Hepatocyte (in vitro differentiated cells): ENCODE results near the gene PPOX. TPM values are rescaled to one million over a fixed set of nuclear protein-coding genes. Genes with fewer than 3 reads are reported as not detected.

Source experiments
- DNase-seq: peaks from one replicate; pipeline ENCODE4 v3.0.0-alpha.2; 2016; ENCODE audit warnings: low spot score
- H2AFZ ChIP-seq: fragments of 200-600 bp; sonication (generic); 2 replicates; pipeline ENCODE4 v1.6.0; 2016; ENCODE audit warnings: antibody characterized with exemption, mild to moderate bottlenecking
- H3K27ac ChIP-seq: fragments of 200-600 bp; sonication (generic); 2 replicates; pipeline ENCODE4 v1.5.1; 2016; ENCODE audit warnings: mild to moderate bottlenecking
- H3K27me3 ChIP-seq: fragments of 200-600 bp; sonication (generic); 2 replicates; pipeline ENCODE4 v1.6.1; 2016
- H3K36me3 ChIP-seq: fragments of 200-600 bp; sonication (generic); replicated peaks from 2 replicates; pipeline ENCODE4 v1.5.1; 2016; ENCODE audit warnings: low read depth; ENCODE audit not compliant: insufficient read depth
- H3K4me1 ChIP-seq: fragments of 200-600 bp; sonication (generic); 2 replicates; pipeline ENCODE4 v1.5.1; 2016; ENCODE audit warnings: mild to moderate bottlenecking, moderate library complexity; ENCODE audit not compliant: insufficient read depth
- H3K4me2 ChIP-seq: fragments of 200-600 bp; sonication (generic); 2 replicates; pipeline ENCODE4 v1.6.0; 2016
- H3K4me3 ChIP-seq: fragments of 200-600 bp; sonication (generic); 2 replicates; pipeline ENCODE4 v1.5.1; 2016; ENCODE audit warnings: mild to moderate bottlenecking
- H3K79me2 ChIP-seq: fragments of 200-600 bp; sonication (generic); 2 replicates; pipeline ENCODE4 v1.6.0; 2017; ENCODE audit warnings: mild to moderate bottlenecking
- H3K9me2 ChIP-seq: fragments of 200-600 bp; sonication (generic); replicated peaks from 2 replicates; pipeline ENCODE4 v1.6.0; 2017; ENCODE audit warnings: mild to moderate bottlenecking; ENCODE audit not compliant: insufficient read depth
- H3K9me3 ChIP-seq: fragments of 200-600 bp; sonication (generic); 2 replicates; pipeline ENCODE4 v1.5.1; 2016; ENCODE audit warnings: low read depth, mild to moderate bottlenecking
- H4K20me1 ChIP-seq: fragments of 200-600 bp; sonication (generic); 2 replicates; pipeline ENCODE4 v1.6.0; 2016; ENCODE audit warnings: mild to moderate bottlenecking; ENCODE audit not compliant: insufficient read depth, poor library complexity, severe bottlenecking
- CTCF ChIP-seq: fragments of 200-600 bp; sonication (generic); IDR thresholded peaks from 2 replicates; pipeline ENCODE4 v1.5.1; 2016; ENCODE audit warnings: antibody characterized with exemption, mild to moderate bottlenecking; ENCODE audit not compliant: poor library complexity
- EZH2 ChIP-seq: fragments of 200-600 bp; sonication (generic); IDR thresholded peaks from 2 replicates; pipeline ENCODE4 v1.6.1; 2016; ENCODE audit warnings: antibody characterized with exemption, mild to moderate bottlenecking, borderline replicate concordance
- EZH2phosphoT487 ChIP-seq: fragments of 200-600 bp; sonication (generic); IDR thresholded peaks from one replicate; pipeline ENCODE4 v1.6.1; 2018; ENCODE audit warnings: antibody characterized with exemption, mild to moderate bottlenecking, low read depth, moderate library complexity; ENCODE audit not compliant: unreplicated experiment, severe bottlenecking
- WGBS: methylation state at CpG from one replicate; pipeline ENCODE4 v1.1.6; 2016; ENCODE audit warnings: low lambda C conversion rate; ENCODE audit errors: missing lambda C conversion rate; 5-methylcytosine and 5-hydroxymethylcytosine counted together
- polyA plus RNA-seq: library from polyadenylated mRNA; unstranded; fragments of >200 nt; fragmentation: Nextera tagmentation; extraction: Ambion mirVana; gene quantifications from 2 replicates; pipeline ENCODE4 v1.2.1, GENCODE V29; 2016
- total RNA-seq: library from RNA; depleted of rRNA; stranded (reverse); fragments of >200 nt; gene quantifications from 2 replicates; pipeline ENCODE4 v1.2.3, GENCODE V29; 2014

Gene PPOX
- total and polyA plus RNA-seq, 2 experiments from 2014 or later = 11.2 to 30.7 TPM

- Histone ChIP-seq H3K4me2 (no peak overlapping the region), H3K4me3 (no peak overlapping the region), H3K9me3 (no peaks in the 10 kb centered on the region), H3K79me2 (peaks cover 3% of the 10 kb centered on the region), H3K27ac (no peak overlapping the region), H3K4me1 (peaks cover 11% of the 10 kb centered on the region), H3K36me3 (no peaks in the 10 kb centered on the region), H3K27me3 (no peaks in the 10 kb centered on the region), H3K9me2 (no peaks in the 10 kb centered on the region), H4K20me1 (no peaks in the 10 kb centered on the region), H2AFZ (no peak overlapping the region)
- TF ChIP-seq EZH2 (no peak), EZH2phosphoT487 (no peak), CTCF (no peak)
- no peak for DNase-seq
- WGBS = 97% methylated on average over 9 of the region's 9 CpGs
These were observed 2.7 kb downstream of the PPOX start for GRCh38 chr1:161168906-161169305.

- no peak for TF ChIP-seq EZH2phosphoT487
- no peak for TF ChIP-seq CTCF
- Histone ChIP-seq H4K20me1 (no peaks in the 10 kb centered on the region), H3K4me1 (peaks cover 10% of the 10 kb centered on the region), H3K4me3 (no peak overlapping the region), H2AFZ (no peak overlapping the region), H3K9me3 (no peaks in the 10 kb centered on the region), H3K36me3 (no peaks in the 10 kb centered on the region), H3K79me2 (peaks cover 10% of the 10 kb centered on the region), H3K27ac (no peak overlapping the region), H3K4me2 (no peak overlapping the region), H3K9me2 (no peaks in the 10 kb centered on the region), H3K27me3 (no peaks in the 10 kb centered on the region)
- no peak for DNase-seq
- WGBS = 76% methylated on average over 5 of the region's 5 CpGs
These were observed 5.0 kb downstream of the PPOX start for GRCh38 chr1:161171191-161171590.

GRCh38 chr1:161171696-161172095 lies 5.5 kb downstream of the PPOX start:
- Histone ChIP-seq H3K4me2 (no peak overlapping the region), H3K9me2 (no peaks in the 10 kb centered on the region), H3K27me3 (no peaks in the 10 kb centered on the region), H3K4me3 (no peak overlapping the region), H3K79me2 (peaks cover 15% of the 10 kb centered on the region), H2AFZ (no peak overlapping the region), H4K20me1 (no peaks in the 10 kb centered on the region), H3K4me1 (peaks cover 14% of the 10 kb centered on the region), H3K27ac (no peak overlapping the region), H3K9me3 (no peaks in the 10 kb centered on the region), H3K36me3 (no peaks in the 10 kb centered on the region)
- DNase-seq = no peak
- no peak for TF ChIP-seq EZH2phosphoT487
- no peak for TF ChIP-seq EZH2
- no peak for TF ChIP-seq CTCF
- 93% methylated on average over 12 of the region's 12 CpGs for WGBS

- H3K27me3 ChIP-seq = no peaks in the 10 kb centered on the region
- H3K4me2 ChIP-seq = no peak overlapping the region
- TF ChIP-seq EZH2 (no peak), CTCF (no peak), EZH2phosphoT487 (no peak)
- WGBS = 79% methylated on average over 1 of the region's 1 CpG
- H3K79me2 ChIP-seq = peaks cover 17% of the 10 kb centered on the region
- H3K27ac ChIP-seq = no peak overlapping the region
- no peaks in the 10 kb centered on the region for H3K36me3 ChIP-seq
- no peak overlapping the region for H2AFZ ChIP-seq
- no peaks in the 10 kb centered on the region for H3K9me3 ChIP-seq
- peaks cover 8% of the 10 kb centered on the region for H3K4me1 ChIP-seq
- no peak for DNase-seq
- no peaks in the 10 kb centered on the region for H4K20me1 ChIP-seq
- H3K4me3 ChIP-seq = no peak overlapping the region
- no peaks in the 10 kb centered on the region for H3K9me2 ChIP-seq
These were observed 6.1 kb downstream of the PPOX start for GRCh38 chr1:161172349-161172748.
